IPS-11a (cell line): ENCODE data around the gene CYP2E1.
"Not testable (repeated sequence)": the region's sequence is repeated elsewhere in the genome, so short reads cannot be mapped to it uniquely, and the experiment has no call there.

Source experiments
- H3K4me3 ChIP-seq: one replicate; pipeline ENCODE4 v1.5.1; 2013; ENCODE audit warnings: low read depth, low read length, control low read depth

CYP2E1 gene

DNA sequence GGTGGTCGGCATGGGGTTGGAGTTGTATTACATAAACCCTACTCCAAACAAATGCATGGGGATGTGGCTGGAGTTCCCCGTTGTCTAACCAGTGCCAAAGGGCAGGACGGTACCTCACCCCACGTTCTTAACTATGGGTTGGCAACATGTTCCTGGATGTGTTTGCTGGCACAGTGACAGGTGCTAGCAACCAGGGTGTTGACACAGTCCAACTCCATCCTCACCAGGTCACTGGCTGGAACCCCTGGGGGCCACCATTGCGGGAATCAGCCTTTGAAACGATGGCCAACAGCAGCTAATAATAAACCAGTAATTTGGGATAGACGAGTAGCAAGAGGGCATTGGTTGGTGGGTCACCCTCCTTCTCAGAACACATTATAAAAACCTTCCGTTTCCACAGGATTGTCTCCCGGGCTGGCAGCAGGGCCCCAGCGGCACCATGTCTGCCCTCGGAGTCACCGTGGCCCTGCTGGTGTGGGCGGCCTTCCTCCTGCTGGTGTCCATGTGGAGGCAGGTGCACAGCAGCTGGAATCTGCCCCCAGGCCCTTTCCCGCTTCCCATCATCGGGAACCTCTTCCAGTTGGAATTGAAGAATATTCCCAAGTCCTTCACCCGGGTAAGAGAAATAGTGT, at the start of gene CYP2E1:
CYP2E1 (plus strand) TSS at position 407 of the 632 bp plus-strand sequence; CDS start at position 440, 33 bp downstream.
- H3K4me3 ChIP-seq, result peak within 1 kb of the TSS; percentile 30

DNA sequence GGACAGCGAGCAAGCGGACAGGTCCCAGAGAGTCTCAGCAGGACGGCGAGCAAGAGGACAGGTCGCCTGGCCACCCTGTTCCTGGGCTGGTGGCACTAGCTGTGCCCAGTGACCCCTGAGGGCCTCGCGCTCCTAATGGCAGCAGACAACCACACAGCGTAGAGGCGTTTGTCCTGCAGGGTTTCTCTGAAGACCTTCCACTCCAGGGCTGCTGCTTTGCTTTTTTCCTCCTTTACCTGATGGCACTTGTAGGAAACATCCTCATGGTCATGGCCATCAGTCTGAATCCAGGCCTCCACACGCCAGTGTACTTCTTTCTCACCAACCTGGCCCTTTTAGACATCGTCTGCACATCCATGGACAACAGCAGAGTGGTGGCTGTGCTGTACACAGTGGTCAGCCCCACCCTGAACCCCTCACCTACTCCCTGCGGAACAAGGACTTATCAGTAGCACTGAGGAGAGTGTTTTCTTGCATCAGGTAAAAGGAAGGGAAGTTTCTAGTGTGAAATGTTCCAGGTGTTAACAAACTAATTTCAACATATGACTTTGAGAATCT, 46.0 kb upstream of the CYP2E1 start:
- H3K4me3 ChIP-seq, result no peak overlapping the region

DNA sequence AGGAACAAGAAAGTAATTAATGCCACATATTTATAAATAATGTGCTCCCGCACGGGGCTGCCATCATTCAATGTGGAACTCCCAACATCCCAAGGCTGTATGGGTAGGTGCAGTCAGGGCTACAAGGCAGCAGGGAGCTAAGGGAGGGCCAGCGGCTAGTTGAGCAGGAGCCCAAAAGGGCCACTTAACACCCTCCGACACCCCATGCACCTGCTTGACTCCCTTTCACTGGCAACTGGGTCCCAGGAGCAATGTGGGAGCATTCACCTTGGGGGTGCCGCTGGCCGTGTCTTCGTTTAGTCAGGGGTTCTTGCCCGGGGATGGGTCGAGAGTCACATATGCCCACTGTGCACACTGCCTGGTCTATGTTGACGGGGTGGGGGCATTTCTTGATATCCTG, 45.5 kb upstream of the CYP2E1 start:
- no peak overlapping the region for H3K4me3 ChIP-seq

DNA sequence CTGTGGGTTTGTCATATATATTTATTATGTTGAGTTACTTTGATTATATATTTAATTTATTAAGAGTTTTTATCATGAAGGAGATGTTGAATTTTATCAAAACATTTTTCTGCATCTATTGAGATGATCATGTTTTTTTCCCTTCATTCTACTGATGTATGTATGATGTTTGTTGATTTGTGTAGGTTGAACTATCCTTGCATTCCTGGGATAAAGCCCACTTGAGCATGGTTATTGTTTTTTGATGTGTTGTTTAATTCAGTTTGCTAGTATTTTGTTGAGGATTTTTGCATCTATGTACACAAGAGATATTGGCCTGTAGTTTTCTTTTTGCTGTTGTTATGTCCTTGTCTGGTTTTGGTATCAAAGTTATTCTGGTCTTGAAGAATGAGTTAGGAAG, 42.3 kb upstream of the CYP2E1 start:
- no peak overlapping the region for H3K4me3 ChIP-seq

- H3K4me3 ChIP-seq, result no peak overlapping the region
Observed at GRCh38 chr10:133487085-133487484, 40.1 kb upstream of the CYP2E1 start.

DNA sequence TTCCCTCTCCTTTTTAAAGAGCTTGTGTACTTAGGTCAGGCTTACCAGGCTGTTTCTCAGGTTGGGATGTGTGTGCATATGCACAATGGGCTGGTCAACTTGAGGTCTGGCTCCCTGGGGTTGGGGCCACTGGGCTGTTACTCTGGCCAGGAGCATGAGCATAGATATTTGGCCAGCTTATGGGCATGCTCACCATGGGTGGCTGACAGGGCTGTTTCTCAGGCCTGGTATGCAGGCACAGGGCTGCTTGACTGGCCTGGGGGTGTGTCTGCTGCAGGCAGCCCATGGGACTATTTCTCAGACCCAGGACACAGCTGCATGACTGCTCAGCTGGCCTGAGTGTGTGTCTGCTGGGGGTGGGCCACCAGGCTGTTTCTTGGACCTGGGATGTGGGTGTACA, 38.8 kb upstream of the CYP2E1 start:
- no peak overlapping the region for H3K4me3 ChIP-seq

DNA sequence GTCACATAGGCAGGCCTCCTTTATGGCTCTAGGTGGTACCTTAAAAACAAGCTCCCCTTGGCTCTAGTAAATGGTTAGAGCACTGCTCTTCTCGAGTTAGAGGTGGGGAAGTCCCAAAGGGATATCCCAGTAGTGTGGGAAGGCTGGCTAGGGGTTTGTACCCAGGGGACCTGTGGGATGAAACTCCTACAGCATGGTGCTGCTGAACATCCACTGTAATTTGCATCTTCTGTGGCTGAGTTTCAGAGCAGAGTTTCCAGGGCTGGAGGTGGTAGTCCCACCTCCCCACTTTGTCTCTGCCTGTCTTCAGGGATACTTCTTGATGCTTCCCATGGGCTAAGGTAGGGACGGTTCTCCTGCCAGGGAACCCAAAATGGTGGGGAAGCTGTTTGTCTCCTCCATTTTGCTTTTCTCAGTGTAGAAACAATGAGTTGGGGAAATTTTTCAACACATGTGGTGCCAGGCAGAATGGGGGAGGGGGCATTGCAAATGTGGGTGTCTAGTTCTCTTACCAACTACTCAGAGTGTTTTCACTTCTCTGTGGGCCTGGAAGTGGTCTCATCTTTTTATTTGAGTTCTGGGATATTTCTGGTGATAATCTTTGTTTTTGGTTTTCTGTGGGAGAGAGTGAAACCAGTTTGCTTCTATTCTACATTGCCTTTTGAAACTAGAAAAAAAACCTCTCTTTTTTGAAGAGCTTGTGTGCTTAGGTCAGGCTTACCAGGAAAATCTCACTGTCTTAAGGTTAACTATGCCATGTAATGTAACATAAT, 37.2 kb upstream of the CYP2E1 start:
- H3K4me3 ChIP-seq, result no peak overlapping the region

DNA sequence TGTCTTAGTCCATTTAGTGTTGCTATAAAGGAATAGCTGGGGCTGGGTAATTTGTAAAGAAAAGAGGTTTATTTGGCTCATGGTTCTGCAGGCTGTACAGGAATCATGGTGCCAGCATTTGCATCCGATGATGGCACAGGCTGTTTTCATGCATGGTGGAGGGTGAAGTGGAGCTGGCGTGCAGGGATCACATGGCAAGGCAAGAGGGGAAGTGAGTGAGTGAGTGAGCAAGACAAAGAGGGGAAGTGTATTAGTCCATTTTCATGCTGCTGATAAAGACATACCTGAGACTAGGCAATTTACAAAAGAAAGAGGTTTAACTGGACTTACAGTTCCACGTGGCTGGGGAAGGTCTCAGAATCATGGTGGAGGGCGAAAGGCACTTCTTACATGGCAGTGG, 33.6 kb upstream of the CYP2E1 start:
- H3K4me3 ChIP-seq, result not testable (repeated sequence)

GRCh38 chr10:133497363-133497762, 29.8 kb upstream of the CYP2E1 start:
- not testable (repeated sequence) for H3K4me3 ChIP-seq

DNA sequence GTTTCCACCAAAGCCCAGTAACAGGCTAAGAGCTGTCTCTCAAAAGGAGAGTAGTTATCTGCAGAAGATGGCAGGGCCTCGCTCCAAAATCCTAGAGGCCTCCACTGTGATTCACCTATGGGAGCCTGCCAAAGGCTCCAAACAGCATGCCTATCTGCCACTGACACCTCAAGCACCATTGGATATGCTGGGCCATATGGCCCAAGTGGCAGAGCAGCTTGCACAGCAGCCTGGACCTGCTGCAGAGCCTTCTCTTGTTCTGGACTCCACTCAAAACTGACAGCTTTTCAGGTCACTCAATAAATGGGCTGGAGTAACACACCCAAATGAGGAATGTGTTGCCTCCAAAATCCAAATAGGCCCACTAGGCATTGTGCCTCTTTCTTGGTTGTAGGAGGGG, 28.0 kb upstream of the CYP2E1 start:
- H3K4me3 ChIP-seq, result not testable (repeated sequence)

DNA sequence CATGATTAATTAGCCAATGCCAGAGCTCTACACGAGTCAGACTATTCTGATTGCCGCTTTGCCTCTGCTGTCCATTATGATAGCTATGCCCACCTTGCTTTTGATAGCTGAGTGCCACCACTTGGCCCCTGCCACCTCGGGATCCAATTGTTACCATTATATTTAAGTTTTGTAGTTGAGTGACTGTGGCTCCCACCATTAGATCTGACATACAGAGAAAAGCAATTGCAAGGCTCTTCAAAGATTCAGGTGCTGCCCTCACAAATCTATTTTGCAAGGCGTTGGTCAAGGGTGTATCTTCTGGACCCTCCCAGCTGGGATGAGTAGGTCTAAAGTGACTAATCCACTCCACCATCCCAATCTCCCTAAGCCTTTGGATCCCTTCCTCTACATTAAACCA, 26.3 kb upstream of the CYP2E1 start:
- H3K4me3 ChIP-seq, result not testable (repeated sequence)

DNA sequence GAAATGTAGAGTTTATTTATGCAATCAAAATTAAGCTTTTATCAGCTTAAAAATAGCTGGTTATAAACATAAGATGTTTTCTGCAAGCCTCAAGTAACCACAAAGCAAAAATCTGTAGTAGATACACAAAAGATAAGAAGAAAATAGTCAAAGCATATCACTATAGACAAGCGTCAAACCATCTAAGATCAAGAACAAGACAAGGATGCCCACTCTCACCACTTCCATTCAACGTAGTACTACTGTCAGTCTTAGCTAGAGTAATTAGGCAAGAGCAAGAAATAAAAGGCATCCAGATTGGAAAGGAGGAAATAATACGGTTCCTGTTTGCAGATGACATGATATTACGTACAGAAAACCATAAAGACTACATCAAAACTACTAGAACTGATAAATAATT, 17.5 kb upstream of the CYP2E1 start:
- H3K4me3 ChIP-seq, result no peak overlapping the region

DNA sequence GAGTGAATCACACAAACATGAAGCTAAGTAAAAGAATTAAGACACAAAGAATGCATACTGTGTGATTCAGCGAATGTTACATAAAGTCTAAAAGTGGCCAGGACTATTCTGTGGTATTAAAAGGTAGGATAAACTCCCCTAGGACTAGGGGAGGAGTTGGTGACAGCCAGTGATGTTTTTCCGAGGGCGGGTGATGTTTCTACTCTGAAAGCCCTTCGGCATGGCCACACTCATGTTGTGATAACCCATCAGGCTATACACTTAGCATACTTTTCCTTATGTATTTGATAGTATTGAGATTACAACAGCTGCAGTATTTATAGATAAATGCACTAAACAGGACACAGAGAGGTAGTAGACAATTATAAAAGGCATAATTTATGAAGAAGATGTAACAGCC, 15.8 kb upstream of the CYP2E1 start:
- no peak overlapping the region for H3K4me3 ChIP-seq

DNA sequence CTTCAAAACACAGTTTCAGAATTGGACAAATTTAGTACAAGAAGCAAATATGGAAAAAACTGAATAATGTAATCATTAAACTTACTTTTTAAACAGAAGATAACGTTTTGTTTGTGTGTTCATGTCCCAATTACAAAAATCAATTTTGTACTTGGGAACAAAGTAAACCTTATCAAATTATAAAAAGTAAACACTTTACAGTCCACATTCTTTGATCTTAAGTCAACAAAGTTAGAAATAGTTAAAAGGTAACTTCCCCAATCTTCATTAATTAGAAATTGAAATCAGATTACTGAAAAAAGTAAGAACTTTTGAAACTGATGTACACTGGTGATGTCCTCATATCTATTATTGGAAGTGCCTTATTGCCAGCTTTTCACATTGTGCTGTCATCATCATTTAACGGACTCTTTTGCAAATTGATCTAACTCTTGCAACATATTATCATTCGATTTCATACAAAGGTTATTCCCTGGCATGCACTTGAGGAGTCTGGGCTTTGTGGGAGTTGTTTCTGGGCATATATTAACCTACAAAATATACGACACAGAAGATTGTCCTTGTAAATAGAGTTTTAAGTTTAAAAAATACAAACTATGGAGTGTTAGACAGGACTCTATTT, 15.1 kb upstream of the CYP2E1 start:
- no peak overlapping the region for H3K4me3 ChIP-seq

DNA sequence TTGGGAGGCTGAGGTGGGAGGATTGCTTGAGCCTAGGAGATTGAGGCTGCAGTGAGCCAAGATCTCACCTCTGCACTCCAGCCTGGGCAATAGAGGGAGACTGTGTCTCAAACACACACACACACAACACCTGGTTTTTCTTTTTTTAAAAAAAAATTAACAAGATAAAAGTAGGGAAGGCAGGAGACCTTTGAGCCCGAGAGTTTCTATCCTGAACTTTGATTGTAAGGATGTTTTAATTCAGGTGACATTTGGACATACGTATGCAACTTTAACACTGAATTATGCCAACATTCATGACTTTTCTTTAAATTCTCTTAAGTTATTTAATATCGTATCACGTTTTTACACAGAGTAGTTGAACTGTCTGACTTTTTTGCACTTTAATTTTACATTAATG, 11.7 kb upstream of the CYP2E1 start:
- no peak overlapping the region for H3K4me3 ChIP-seq

DNA sequence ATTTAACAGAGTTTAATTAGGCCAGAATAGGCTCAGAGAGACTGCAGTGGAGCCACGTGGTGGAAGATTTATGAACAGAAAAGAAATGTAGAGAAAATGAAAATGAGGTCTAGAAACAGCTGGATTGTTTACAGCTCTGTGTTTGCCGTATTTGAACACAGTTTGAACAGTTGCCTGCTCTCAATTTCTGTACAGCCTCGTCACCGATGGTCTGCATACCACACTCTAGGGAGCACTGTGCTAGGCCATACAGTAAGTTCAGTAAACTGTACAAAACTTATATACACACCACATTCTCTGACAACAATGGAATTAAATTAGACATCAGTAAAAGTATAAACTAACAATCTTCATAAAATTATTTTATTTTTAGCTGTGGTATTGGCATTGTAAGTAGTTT, 11.1 kb upstream of the CYP2E1 start:
- H3K4me3 ChIP-seq, result no peak overlapping the region

- not testable (repeated sequence) for H3K4me3 ChIP-seq
Observed at GRCh38 chr10:133518517-133518916, 8.6 kb upstream of the CYP2E1 start.

GRCh38 chr10:133520193-133520738, 6.9 kb upstream of the CYP2E1 start:
- H3K4me3 ChIP-seq, result no peak overlapping the region

DNA sequence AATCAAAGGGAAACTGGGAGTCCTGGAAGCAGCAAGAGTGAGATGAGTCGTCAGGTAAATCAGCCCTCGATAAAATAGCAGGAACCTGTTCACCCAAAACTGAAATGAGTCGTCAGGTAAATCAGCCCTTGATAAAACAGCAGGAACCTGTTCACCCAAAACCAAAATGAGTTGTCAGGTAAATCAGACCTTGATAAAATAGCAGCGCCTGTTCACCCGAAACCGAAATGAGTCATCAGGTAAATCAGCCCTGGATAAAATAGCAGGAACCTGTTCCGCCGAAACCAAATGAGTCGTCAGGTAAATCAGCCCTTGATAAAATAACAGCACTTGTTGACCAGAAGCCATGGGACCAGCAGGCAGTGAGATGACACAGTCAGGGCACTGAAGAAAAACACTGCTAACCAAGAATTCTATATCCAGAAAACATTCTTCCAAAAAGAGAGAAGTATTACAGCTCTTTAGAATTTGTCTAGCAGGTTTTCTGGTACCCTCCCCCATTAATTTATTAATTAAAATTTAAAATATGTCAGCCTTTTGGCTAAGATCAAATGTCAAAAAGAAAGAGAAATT, 3.4 kb upstream of the CYP2E1 start:
- no peak overlapping the region for H3K4me3 ChIP-seq

DNA sequence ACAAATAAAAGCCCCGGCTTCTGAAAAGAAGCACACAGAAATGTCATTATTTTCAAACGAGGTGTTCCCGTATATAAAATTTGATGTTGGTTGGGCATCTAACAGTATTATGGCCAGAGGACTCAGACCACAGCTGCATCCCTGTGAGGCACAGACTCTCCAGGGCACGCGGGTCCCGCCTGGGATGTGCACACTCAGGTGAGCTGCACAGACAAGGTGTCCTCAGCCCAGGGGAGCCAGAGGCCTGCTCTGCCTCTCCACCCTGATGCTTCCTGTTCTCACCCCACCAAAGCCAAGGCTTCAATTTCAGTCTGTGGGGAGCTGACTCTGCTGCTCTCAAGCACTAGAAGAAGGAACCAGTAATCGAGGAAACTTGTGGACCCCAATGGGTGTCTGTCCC, 1.7 kb upstream of the CYP2E1 start:
- H3K4me3 ChIP-seq, result no peak overlapping the region

GRCh38 chr10:133527771-133528271, 658 bp downstream of the CYP2E1 start:
- H3K4me3 ChIP-seq, result peak overlapping the region; percentile 30
